Measurements from ENCODE around the gene DUOX2.

DUOX2 gene

DNA sequence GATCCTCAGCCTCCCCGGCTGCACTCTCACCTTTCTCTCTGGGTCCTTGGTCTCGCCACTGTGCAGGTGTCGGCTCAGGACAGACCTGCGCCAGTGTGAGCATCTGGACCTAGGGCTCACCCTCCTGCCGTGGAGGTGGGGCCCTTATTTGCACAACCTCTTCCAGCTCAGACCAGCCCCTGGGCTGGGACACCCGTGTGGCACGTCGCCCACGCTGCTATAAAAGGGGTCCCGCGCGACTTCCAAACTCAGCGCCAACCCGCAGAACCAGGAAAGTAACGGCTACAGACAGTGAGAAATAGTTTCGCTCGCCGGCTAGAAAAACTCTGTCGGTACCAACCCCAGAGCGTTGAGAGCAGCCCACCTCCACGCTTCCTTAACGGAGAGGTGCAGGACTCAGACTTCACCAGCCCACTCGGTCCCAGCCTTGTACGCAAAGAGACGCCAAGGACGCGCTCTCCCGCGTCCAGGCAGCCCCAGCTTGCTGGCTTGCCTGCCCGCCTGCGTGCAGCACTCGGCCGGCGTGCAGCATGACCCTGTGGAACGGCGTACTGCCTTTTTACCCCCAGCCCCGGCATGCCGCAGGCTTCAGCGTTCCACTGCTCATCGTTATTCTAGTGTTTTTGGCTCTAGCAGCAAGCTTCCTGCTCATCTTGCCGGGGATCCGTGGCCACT is at the start of gene DUOX2, which contains the start of gene DUOXA2:
Gene DUOX2 (minus strand): TSS at position 97 of the 675 bp plus-strand sequence. CDS start 761 bp downstream, outside the sequence.
Gene DUOXA2 (plus strand): TSS at position 251 of the 675 bp plus-strand sequence. CDS start 280 bp downstream, at position 531.
- no peak for ATAC-seq

GRCh38 chr15:45163508-45163856 is 49.5 kb upstream of the DUOX2 start:
- no peak for ATAC-seq

- ATAC-seq = peak; percentile 25 to 30
Observed at GRCh38 chr15:45162771-45163507, 49.0 kb upstream of the DUOX2 start.

GRCh38 chr15:45161666-45162065 is 47.7 kb upstream of the DUOX2 start:
- no peak for ATAC-seq

DNA sequence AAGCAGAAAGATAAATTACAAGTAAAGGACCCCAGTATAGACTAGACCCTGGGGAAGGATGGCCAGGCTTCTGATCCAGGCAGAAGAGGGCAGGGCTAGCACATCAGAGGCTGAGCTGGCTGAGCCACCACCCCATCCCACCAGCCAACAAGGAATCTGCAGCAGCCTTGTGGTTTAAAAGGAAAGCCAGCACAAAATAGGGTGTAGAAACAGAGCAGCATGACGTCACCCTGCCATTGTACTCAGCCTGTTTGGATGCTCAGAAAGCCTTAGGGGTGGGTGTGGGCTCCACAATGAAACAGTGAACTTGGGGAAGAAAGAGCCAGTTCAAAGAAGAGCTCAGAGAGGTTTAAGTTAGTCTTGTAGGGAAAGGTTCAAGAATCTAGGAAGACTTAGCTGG is 44.0 kb upstream of the DUOX2 start:
- ATAC-seq = no peak

GRCh38 chr15:45156744-45157455 is 42.9 kb upstream of the DUOX2 start:
- ATAC-seq = no peak

DNA sequence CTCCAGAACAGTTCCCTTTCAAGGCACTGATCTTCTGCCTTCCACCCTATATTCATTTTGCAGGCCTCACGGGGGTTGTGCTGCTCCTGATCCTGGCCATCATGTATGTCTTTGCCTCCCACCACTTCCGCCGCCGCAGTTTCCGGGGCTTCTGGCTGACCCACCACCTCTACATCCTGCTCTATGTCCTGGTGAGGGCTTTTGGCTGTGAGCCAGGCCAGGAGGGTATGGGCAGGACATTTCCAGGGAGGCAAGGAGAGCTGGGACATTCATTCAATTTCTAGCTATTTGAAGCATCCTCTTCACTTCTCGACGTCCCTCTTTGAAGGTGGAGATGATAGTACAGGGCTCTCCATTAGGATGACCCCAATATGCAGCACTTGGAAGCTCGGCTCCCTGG is 41.8 kb upstream of the DUOX2 start:
- no peak for ATAC-seq

GRCh38 chr15:45151998-45152828 is 38.2 kb upstream of the DUOX2 start:
- no peak for ATAC-seq

GRCh38 chr15:45150997-45151396 is 37.0 kb upstream of the DUOX2 start:
- ATAC-seq = no peak

GRCh38 chr15:45150481-45150880 is 36.5 kb upstream of the DUOX2 start:
- ATAC-seq = no peak

- ATAC-seq = no peak
Observed at GRCh38 chr15:45149060-45149459, 35.1 kb upstream of the DUOX2 start.

GRCh38 chr15:45148076-45149059 is 34.4 kb upstream of the DUOX2 start:
- ATAC-seq = no peak

GRCh38 chr15:45147606-45148005 is 33.6 kb upstream of the DUOX2 start:
- ATAC-seq = no peak

DNA sequence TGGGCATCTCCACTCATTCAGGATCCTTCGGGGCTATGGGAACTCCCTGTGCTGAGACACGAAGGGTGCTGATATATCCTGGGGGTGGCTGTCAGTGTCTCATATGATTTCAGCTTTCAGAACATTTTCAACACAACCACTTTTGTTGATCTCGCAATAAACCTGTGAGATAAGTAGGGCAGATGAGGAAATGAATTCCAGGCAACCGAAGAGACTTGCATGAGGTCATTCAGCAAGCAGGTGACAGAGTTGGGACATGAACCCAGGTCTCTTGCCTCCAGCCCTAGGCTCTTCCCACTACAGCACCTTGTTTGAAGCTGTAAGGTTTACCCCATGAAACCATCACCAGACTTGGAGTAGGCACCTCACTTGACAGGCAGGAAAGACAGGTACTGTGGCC is 32.4 kb upstream of the DUOX2 start:
- ATAC-seq = no peak

- no peak for ATAC-seq
Observed at GRCh38 chr15:45144775-45145174, 30.8 kb upstream of the DUOX2 start.

DNA sequence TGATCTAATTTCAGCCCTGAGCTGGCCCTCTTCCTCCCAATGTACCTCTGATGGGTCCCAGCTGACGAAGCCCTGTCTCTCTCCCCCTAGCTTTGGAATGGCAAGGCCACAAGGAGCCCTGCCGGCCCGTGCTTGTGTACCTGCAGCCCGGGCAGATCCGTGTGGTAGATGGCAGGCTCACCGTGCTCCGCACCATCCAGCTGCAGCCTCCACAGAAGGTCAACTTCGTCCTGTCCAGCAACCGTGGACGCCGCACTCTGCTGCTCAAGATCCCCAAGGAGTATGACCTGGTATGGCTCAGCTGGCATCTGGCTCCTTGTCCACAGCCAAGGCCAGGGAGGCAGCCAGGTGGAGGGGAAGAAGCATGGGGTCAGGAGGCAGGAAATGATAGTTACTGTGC is 30.0 kb upstream of the DUOX2 start:
- no peak for ATAC-seq

GRCh38 chr15:45143056-45143455 is 29.1 kb upstream of the DUOX2 start:
- no peak for ATAC-seq

DNA sequence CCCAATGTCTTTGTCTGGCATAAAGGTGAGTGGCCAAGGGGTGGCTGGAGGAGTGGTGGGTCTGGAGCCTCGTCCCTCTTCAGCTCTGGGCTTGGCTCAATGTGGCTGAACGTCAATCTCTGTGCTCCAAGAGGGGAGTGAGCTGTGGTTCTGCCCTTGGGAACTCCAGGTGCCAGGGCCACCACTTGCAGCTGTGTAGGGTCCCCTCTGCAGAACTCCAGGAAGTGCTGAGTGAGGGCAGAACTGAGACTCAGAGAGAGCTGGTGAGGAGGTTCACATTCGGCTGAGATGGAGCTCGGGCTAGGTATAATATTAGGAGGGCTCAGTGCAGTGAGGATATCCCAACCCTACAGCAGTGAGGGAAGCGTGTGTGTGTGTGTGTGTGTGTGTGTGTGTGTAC is 27.4 kb upstream of the DUOX2 start:
- no peak for ATAC-seq

DNA sequence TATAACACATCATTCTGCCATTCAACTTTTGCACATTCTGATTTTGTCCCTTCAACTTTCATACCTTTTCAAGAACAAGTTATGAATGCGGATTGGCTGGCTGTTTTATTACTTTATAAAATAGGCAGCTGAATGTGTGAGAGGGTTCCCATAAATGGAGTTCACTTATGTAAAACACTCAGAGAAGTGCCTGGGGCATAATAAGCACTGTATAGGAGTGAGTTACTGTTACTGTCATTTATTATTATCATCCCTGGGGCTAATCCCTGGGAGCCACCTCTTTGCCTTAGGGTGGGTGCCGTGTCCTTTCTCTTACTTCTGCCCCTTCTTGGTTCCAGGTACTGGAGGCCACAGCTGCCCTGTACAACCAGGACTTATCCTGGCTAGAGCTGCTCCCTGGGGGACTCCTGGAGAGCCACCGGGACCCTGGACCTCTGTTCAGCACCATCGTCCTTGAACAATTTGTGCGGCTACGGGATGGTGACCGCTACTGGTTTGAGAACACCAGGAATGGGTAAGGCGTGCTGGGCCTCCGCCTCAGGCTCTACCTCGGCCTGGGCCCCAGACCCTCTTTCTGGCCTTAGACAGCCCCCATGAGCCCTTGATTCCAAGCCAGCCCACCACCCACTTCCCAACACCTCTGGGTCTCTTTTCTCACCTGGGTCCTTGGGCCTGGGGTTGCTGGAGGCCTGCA is 26.7 kb upstream of the DUOX2 start:
- ATAC-seq = no peak

- no peak for ATAC-seq
Observed at GRCh38 chr15:45139770-45140169, 25.8 kb upstream of the DUOX2 start.
